NCI-H2081 (cell line): ENCODE data around the gene SC5D.

ENCODE experiments used
- DNase-seq, 2 experiments: peaks; one replicate each; lab custom pipeline; 2025; lab: John Stamatoyannopoulos, UW

SC5D gene, protein sequence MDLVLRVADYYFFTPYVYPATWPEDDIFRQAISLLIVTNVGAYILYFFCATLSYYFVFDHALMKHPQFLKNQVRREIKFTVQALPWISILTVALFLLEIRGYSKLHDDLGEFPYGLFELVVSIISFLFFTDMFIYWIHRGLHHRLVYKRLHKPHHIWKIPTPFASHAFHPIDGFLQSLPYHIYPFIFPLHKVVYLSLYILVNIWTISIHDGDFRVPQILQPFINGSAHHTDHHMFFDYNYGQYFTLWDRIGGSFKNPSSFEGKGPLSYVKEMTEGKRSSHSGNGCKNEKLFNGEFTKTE

GRCh38 chr11:121292495-121293287 lies at the start of gene SC5D:
TSS of gene SC5D (plus strand) at chr11:121292771. CDS start at chr11:121303376, 10,605 bp downstream.
- DNase-seq: peak; percentile 97 to 98

GRCh38 chr11:121244884-121245283 lies 47.7 kb upstream of the SC5D start:
- no peak for DNase-seq

DNA sequence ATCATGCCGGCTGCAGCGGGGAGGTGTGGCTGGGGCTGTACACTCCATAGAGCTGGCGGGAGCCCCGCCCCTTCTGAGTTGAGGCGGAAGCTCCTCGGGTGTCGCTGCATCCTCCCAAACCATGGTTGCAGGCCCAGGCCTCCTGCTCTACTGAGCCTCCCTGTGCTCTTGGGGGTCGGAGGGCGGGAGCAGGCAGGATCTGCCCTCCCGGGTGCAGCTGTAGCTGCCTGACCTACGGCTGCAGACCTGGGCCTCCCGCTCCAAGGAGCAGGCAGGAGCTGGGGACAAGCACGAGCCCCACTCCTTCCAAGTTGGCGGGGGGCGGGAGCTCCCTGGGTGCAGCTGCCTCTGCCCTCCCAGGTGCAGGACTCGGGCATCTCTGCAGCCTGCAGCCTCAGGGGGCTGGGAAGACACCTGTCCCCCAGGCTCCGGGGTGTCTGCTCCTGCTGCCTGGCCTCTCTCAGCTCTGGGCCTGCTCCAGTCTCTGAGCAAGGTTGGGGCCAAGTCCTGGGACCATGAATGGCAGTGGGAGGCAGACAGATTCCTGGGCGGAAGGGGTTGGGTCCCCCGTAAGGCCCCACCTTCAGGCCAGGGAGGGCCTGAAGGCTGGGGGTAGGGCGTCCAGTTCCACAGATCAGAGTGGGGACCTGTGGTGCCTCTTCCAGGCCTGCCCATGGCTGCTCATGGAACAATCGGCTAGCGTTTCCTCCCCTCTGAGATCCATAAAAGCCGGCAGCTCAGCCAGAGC lies 46.4 kb upstream of the SC5D start:
- no peak for DNase-seq

GRCh38 chr11:121246769-121247035 lies 45.9 kb upstream of the SC5D start:
- no peak for DNase-seq

GRCh38 chr11:121248496-121248895 lies 44.1 kb upstream of the SC5D start:
- no peak for DNase-seq

DNA sequence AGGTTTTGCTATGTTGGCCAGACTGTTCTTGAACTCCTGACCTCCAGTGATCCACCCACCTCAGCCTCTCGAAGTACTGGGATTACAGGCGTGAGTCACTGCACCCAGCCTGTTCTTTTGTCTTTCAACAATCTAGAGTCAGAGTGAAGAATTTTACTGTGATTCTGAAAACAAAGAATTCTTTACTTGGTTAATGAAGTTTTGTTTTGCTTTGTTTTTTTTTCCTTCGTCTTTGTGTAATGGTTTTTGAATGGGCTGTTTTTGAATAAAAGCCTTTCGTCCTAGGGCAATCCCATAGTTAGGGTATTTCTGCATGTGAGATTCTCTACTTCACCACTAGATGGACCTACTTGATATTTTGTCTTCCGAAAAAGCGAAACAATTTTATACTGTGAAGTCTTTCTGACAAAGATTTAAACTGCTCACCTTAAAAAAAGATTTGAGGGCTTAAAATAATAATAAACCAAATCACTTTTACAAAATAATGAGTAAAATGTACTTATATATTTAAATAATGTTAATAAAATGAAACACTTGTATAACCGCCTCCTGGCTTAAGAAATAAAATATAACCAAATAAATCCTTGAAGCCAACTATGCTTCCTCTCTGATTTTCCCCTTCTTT lies 43.4 kb upstream of the SC5D start:
- DNase-seq: peak; percentile 9 to 57

- DNase-seq: no peak
Measured at GRCh38 chr11:121250843-121251242, 41.7 kb upstream of the SC5D start.

DNA sequence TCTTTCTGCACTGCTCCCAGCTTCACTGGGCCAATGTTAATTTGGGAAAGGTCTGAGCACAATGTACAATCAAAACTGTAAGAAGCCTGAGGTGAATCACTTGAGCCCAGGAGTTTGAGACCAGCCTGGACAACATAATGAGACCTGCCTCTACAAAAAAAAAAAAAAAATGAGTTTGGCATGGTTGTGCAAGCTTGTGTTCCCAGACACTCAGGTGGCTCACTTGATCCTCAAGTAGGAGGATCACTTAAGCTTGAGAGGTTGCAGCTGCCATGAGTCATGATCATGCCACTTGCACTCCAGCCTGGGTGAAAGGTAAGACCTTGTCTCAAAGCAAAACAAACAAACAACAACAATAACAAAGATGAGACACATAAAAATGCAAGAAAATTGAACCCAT lies 38.6 kb upstream of the SC5D start:
- DNase-seq: no peak

- no peak for DNase-seq
Measured at GRCh38 chr11:121254756-121255155, 37.8 kb upstream of the SC5D start.

- DNase-seq: no peak
Measured at GRCh38 chr11:121255473-121256125, 37.0 kb upstream of the SC5D start.

DNA sequence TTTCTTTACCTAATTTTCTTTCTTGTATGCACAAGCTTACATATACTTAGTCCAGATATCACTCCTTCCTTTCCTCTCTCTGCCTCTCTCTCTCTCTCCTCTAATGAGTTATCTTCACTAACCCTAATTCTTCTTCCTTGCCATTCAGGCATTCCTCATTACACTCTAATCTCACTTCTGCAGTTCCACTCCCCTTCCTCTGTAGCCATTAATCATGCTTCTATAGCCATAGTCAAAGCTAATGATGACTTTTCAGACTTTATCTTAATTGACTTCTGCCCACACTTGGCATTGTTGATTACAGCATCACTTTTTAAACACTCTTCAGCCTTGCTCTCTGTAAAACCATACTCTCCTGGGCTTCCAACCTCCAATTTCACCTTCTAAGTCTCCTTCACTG lies 35.3 kb upstream of the SC5D start:
- no peak for DNase-seq

DNA sequence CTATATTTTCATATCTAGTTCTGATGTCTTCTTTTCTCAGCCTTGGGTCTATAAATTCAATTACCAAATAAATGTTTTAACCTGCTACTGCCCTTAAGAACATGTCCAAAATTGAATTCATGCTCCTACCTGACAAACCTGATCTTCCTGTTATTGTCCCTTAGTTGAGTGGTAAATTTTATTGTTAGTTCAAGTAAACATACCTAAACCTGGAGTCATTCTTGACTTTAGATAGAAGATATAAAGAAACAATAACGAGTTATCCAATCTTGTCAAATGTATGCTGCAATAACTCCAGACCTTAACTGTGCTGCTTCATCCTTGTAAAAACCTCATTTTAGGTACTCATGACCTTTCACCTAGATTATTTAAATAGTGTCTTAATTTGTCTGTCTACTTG lies 34.6 kb upstream of the SC5D start:
- DNase-seq: no peak

DNA sequence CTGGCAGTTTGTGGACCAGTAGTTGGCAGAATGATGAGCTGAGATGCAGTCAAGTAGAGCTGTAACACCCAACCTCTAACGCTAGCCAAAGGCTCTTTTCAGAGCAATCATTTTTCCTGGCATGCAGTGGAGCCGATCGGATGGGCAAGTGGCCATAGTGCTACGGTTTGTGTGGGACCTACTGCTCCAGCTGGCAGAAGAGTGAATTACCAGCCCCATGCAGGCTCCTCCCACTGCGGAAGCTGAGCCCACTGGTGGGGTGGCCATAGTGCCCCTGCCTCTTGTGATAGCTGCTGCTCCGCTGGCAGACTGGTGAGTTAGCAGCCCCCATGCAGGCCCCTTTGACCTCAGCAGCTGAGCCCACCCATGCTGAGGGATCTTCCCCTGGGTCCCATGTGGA lies 27.0 kb upstream of the SC5D start:
- DNase-seq: no peak

DNA sequence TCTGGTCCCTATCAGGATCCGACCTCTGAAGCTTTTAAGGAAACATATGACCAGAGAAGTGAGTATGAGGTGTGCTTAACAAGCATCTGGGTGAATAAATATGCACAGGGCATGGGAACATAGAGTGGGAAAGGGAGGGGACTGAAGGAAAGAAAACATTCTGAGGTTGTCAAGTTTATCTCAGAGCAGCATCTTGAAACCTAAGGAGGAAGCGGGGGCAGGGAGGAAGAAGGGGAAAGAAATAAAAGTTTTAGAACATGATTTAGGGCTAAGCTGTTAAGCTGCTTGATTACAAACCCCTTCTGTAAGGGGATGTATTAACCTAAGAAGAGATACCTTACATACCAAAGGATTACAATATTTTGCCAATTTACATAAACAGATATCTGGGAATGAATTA lies 24.0 kb upstream of the SC5D start:
- no peak for DNase-seq

GRCh38 chr11:121270001-121270678 lies 22.4 kb upstream of the SC5D start:
- no peak for DNase-seq

DNA sequence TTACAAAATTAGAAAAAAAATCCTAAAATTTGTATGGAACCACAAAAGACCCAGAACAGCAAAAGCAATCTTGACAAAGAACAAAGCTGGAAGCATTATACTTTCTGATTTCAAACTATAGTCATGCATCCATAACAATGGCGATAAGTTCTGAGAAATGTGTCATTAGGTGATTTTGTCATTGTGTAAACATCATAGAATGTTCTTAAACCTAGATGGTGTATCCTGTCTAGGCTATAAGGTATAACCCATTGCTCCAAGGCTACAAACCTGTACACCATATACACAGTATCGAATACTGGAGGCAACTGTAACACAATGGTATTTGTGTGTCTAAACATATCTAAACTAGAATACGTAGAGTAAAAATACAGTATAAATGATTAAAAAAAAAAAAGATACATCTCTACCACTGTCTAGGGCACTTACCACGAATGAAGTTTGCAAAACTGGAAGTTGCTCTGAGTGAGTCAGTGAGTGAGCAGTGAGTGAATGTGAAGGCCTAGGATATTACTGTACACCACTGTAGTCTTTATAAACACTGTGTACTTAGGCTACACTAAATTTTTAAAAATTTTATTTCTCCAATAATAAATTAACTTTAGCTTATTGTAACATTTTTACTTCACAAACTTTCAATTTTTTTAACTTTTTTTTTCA lies 18.1 kb upstream of the SC5D start:
- DNase-seq: no peak

GRCh38 chr11:121281698-121282097 lies 10.9 kb upstream of the SC5D start:
- DNase-seq: no peak

DNA sequence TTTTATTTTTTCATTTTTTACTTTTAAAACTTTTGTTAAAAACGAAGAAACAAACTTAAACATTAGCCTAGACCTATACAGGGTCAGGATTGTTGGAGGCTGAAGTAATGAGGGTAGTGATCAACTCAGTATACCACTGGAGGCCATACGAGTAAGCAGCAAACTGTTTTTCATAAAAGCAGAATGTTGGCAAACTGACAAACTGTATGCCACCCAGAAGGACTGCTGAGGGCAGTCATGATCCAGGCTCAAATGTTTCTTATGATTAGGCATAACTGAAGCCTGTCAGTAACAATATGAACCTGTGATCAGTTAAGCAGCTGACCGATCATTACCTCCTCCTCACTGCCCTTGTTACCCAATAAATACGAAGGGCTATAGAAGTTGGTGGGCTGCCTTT lies 10.2 kb upstream of the SC5D start:
- DNase-seq: no peak

DNA sequence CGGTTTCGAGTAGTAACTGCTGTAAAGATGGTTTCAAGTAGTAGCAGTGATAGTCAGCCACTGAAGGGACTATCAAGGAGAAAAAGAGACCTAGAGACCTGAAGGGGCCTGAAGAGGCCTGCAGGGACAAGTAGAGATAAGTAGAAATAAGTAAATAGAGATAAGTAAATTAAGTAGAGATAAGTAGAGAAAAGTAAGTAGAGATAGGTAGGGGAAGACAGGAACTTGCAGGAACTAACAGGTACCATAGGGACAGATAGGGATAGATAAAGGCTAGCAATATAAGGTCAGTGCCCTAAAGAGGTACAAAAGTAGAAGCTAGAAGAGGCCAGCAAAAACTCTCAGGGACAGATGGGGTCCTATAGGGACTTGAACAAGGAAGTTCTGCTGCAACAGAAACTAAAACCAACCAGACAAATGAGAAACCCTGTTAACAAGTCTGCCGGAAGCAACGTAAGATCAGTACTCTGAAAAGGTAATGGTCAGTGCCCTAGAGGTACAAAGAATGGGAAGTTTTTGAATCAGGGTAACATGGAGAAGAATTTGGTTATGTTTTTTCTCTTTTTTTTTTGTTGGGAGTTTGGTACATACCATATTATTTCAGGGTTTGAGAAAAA lies 9.6 kb upstream of the SC5D start:
- DNase-seq: no peak

DNA sequence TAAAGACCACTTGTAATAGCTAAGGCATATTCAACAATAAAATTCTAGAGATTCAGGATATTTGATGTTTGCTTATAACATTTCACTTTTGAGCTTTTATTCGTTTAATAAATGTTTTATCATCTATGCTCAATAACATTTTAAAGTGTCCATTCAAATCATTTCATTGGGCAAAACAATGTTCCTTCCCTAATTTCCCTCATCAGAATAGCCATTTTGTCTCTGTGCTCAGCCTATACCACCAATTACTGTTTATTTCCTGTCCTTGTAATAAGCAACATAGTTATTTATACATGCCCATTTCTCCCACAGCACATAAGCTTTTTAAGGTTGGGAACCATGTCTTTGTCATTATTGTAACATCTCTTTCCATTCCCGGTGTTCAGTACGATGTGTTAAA lies 1.3 kb upstream of the SC5D start:
- DNase-seq: no peak
